OCI-LY3 (cell line): ENCODE measurements around the gene IL2RG.

Source experiments
- CTCF ChIP-seq: fragments of 200-600, 300-600 bp; sonication (generic); IDR thresholded peaks from 2 replicates; pipeline ENCODE4 v1.5.1; 2014; ENCODE audit warnings: antibody characterized with exemption, low read length, low read depth
- EZH2phosphoT487 ChIP-seq: fragments of 200-600 bp; shearing (Covaris generic); IDR thresholded peaks from 2 replicates; pipeline ENCODE4 v1.6.1; 2018; ENCODE audit warnings: antibody characterized with exemption, mixed run types, low read depth

DNA sequence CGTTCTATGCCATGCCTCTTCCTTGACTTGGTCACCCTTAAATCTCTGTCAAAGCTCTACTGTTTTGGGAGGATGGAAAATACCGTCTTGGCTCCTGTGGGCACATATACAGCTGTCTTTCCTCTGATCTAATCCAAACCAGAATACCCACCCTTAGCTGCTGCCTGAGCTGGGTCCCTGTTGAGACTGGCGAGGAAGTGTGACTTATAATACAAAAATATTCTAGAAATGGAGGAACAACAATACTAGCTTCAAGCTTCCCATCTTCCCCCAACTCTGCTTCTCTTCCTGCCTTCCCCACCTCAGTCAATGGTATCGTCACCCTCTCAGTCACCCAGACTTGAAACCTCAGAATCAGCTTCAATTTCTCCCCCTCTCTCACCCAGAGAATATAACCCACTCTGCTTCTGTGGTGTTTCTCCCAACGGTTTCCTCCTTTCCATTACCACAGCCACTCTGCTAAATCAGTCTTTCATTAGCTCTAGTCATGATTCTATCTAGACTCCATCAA lies 599 bp upstream of the IL2RG start:
- TF ChIP-seq CTCF (no peak), EZH2phosphoT487 (no peak)
